SK-N-MC (cell line): ENCODE measurements around the gene CENPN.

ENCODE experiments used
- EZH2 ChIP-seq: fragments of 200-600 bp; sonication (generic); IDR thresholded peaks from one replicate; pipeline ENCODE4 v1.6.1; 2017; ENCODE audit warnings: antibody characterized with exemption
- POLR2AphosphoS5 ChIP-seq: IDR thresholded peaks from 2 replicates; pipeline ENCODE4 v1.6.1; 2012; ENCODE audit warnings: mild to moderate bottlenecking, low read depth, low read length, borderline replicate concordance

DNA sequence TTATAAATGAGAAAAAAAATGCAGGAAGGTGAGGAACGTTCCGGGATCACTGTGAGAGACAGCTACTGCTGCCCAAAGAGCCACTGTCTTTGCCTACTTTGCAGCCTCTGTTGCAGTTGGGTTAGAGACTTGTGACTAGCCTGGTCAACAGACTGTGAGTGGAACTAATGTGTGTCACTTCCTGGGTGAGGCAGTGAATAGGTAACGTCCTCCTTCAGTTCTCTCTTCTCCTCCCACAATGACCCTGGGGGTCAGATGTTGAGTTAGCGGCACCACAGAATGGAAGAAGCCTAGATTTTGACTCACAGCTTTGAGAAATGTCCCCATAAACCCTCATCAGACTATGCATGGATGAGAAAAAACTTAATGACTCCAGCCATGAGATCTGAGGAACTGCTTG lies 64.8 kb downstream of the CENPN start:
- TF ChIP-seq POLR2AphosphoS5 (no peak), EZH2 (no peak)
